G401 (cell line): Measurements from ENCODE around the gene PTPN14. TPM values are rescaled to one million over a fixed set of nuclear protein-coding genes. Genes with fewer than 3 reads are reported as not detected.
A peak's percentile ranks its signal among the peaks of the same experiment; 100 is the strongest.

Experiments
- DNase-seq: peaks from one replicate; pipeline ENCODE4 v3.0.0-alpha.2; 2015; ENCODE audit warnings: low spot score
- in situ Hi-C: cut with HindIII; loops from 2 replicates; pipeline ENCODE4 v1.10.0; 2016; ENCODE audit warnings: low sequenced_read_pairs, mixed read lengths
- total RNA-seq: library from RNA; depleted of rRNA; stranded (reverse); fragments of >200 nt; shearing (Covaris generic); gene quantifications from 2 replicates; pipeline ENCODE4 v1.2.3, GENCODE V29; 2014

The PTPN14 gene
- total RNA-seq, 1 experiment from 2014 or later, result 9.7 TPM

DNA sequence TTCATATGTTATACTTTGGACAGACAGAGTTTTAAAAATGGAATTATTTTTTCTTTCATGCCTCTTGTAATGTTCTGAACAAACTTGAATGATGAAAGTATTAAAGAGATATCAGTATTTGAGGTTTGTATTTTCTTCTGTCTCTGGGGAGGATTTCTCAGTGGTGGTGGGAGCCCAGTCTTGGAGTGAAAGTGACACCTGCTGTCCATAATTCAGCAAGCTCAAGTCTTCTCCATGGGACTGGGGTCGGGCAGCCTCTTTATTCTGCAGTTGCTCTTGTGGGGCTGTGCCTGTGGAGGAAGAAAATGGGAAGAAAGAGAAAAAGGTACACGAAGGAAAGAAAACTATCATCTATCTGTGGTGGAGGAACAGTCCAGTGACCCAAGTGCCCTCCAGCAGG, 214.4 kb downstream of the PTPN14 start:
- no peak for DNase-seq
- in situ Hi-C loops, result loop anchor here (25.0 kb wide), 2 partner anchors 250 to 1200 kb away; no protein-coding TSS in a partner anchor

DNA sequence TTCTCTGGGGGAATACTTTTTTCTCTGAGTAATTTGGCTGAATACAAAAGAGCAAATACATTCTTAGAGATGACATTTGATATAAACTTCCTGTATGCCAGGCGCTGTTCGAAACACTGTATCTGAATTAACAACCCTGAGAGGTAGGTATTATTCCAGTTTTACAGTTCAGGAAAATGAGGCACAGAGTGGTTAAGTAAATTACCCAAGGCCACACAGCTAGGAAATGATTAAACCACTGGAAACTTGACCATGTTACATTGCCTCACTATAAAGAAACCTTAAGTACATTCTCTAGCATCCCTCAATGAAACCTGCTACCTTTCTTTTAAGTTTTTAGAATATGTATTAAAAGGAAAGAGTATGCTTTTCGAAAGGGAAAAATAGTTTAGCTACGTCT, 215.8 kb downstream of the PTPN14 start:
- DNase-seq, result no peak
- in situ Hi-C loops, result loop anchor here (25.0 kb wide), 2 partner anchors 252 to 1202 kb away; no protein-coding TSS in a partner anchor

DNA sequence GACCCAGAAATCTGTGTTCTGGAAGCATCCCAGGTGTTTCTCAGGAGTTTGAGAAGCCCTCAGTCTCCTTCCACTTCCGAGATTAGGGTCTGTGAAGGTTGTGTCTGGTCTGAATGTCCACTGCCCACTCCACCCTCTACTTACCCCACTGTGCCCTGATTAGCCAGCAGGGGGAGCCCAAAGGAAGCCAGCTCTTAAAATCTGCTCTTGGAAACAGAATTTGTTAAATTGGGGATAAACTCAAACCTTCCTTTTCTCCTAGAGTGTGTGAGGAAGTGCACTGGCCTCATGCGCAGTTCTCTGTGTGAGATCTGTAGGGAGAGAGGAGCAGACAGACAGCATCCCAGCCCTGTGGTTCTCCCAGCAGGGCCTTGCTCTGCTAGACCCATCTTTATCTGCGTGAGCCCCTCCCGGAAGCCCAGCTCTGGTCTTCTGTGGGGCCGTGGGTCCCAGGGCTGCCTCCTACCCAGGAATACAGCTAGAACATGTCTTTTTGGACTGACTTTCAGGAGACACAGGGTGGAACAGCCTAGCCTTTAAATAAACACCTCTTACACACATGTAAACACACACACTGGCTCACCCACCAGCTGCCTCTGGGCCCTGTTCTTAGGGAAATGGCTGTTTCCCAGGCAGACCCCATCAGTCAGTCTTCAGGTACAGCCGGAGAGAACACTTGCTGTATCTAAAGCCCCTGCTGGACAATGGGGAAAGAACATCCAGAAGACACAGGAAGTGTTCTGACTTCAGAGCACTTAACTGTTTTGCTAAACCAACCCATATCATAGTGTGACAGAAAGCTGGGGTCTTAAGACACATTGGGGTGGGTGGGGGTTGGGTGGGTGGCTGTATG, 218.2 kb downstream of the PTPN14 start:
- in situ Hi-C loops, result loop anchor here (25.0 kb wide), 2 partner anchors 254 to 1204 kb away; no protein-coding TSS in a partner anchor
- peak; percentile 24 for DNase-seq

GRCh38 chr1:214331827-214332423, 219.5 kb downstream of the PTPN14 start:
- in situ Hi-C loops, result loop anchor here (25.0 kb wide), 2 partner anchors 255 to 1205 kb away; no protein-coding TSS in a partner anchor
- peak; percentile 20 for DNase-seq

GRCh38 chr1:214331180-214331579, 220.2 kb downstream of the PTPN14 start:
- in situ Hi-C loops, result loop anchor here (25.0 kb wide), 2 partner anchors 256 to 1206 kb away; no protein-coding TSS in a partner anchor
- DNase-seq, result no peak

- no peak for DNase-seq
- in situ Hi-C loops, result loop anchor here (25.0 kb wide), 2 partner anchors 257 to 1207 kb away; no protein-coding TSS in a partner anchor
Observed at GRCh38 chr1:214330715-214331114, 220.7 kb downstream of the PTPN14 start.

DNA sequence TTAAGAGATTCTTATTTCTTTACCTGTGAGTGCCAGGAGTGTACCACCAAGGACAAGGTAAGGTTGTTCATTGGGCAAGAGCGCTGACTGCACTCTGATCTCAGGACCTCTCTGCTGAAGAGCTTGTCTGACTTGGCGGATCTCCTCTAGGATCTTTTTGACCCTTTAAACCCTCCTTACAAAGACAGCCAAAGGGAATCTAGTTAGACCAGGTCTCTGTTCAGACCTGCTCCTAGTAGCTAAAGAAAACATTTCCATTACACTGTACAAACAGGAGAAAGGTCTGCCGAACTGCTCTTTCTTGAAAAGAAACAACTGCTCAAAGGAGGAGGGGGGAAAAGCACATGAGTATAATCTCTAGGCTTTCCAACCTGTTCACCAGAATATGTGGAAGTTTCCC, 221.2 kb downstream of the PTPN14 start:
- in situ Hi-C loops, result loop anchor here (25.0 kb wide), 2 partner anchors 257 to 1207 kb away; no protein-coding TSS in a partner anchor
- no peak for DNase-seq

DNA sequence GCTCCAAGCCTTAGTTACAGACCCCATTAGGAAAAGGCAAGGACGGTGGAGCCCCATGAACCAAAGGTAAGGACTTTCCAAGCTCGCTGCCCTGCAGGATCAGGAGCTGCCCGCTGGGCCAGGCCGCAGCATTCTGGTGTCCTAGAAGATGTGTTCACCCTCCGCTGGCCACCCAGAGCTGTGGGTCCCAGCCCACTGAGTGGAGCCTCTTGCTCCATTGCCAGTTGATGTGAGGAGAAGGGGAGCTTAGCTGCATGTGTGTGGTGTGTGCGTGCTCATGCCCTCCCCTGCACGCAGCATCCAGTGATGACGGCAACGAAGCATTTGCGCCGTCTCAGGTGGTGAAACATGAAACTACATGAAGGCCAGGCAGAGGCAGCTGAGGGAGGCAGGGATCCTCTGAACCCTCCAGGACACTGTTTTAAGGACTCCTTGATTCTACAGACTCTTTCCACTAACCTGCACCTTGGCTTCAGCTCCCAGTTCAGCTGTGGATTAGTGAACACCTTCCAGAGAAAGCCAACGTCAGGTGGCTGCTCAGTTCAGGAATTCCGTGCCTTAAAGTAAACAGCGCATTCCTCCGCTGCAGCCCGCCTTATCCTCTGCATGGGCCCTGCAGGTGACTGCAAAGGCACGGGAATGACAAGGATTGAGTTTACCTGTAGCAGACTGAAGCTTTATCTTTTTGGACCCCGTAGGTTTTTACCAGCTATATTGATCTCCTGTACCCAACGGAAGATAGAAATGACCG, 221.8 kb downstream of the PTPN14 start:
- no peak for DNase-seq
- in situ Hi-C loops, result loop anchor here (25.0 kb wide), 2 partner anchors 258 to 1208 kb away; no protein-coding TSS in a partner anchor

DNA sequence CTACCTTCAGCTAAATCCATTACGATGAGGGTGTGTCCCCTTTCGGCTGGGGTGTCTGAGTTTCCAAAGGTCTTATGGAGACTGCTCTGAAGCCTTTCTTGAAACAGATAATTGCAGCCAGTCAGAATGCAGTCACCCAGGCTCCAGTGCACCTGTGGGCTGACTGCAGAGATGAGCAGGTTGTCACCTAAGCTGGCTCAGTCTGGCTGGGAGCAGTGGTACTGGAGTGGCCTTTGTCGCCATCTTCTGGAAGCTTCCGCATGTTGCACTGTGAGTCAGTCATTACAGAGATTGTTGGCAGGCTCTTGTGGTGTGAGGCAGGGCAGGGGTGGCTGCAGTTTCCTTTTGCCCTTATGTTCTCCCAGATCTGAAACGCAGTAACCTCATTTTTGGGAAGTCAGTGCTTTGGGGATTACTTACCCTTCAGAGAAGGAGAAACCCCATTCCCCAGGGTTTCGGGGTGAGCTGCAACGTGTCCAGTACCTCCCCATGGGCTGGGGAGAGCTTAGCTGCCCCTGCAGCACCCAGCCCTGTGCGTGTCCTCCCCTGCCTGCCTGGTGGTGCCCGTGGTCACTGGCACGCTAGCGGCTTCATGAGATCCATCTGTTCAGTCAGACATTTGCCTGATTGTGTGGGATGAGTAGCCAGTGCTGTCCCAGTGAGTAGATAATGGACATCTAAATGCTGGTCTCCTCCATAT, 222.5 kb downstream of the PTPN14 start:
- DNase-seq, result peak; percentile 90
- in situ Hi-C loops, result loop anchor here (25.0 kb wide), 2 partner anchors 258 to 1208 kb away; no protein-coding TSS in a partner anchor

GRCh38 chr1:214327514-214327913, 223.9 kb downstream of the PTPN14 start:
- in situ Hi-C loops, result loop anchor here (25.0 kb wide), 2 partner anchors 260 to 1210 kb away; no protein-coding TSS in a partner anchor
- no peak for DNase-seq

DNA sequence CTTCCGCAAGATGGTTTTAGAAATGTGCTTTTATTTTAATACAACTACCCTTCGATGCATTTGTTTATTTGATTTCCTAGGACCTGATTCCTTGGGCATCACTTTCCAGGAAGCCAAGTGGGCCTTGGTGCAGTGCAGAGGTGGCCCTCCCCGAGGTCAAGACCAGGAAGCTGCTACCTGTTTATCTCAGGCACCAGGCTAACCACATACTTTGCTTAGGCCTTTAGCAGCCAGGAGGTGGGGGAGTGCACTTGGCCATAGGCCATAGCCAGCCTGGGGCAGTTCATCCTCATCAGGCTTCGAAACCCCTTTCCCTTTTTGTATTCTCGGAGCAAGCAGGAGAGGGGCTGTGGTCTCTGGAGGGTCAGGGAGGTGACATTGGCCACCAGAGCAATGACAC, 225.0 kb downstream of the PTPN14 start:
- no peak for DNase-seq
- in situ Hi-C loops, result loop anchor here (25.0 kb wide), 2 partner anchors 261 to 1211 kb away; no protein-coding TSS in a partner anchor

DNA sequence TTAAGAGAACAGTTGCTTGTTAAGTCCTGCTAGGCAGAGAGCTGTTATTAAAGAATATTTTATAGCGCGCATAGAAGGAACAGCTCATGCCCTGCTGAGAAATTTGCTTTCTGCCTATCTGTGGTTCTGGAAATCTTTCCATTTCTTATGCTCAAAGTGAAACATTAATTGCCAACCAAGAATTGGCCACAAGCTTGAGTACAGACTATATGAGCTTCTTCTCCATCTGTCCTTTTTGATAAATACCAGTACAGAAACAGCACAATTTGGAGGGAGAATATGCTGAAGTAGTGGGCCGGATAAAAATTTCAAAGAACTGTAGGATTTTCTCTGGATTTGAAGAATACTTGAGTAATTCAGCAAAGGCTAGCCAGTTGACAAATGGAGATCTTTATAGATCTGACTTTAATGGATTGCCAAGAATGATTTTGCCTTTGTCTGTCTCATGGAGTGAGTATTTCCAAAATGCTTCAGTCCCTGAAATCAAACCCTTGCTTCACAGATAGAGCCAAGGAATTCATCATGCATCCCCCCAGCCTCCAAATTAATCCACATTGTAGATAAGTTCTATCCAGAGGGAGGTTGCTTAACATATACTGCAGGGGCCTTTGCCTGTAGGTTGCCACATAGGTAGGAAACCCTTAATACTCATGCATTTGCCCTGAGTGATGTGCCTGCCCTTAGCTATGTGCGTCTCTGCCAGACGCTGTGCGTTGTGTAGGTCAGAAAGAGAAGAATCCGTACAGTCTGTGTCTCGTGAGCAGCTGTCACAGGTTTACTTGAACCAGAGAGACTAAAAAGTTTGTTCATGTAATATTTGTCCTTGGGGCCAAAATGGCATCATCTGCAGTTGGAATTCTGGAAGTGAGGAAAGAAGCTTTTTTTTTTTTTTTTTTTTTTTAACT, 226.3 kb downstream of the PTPN14 start:
- in situ Hi-C loops, result loop anchor here (25.0 kb wide), 2 partner anchors 262 to 1212 kb away; no protein-coding TSS in a partner anchor
- DNase-seq, result no peak

DNA sequence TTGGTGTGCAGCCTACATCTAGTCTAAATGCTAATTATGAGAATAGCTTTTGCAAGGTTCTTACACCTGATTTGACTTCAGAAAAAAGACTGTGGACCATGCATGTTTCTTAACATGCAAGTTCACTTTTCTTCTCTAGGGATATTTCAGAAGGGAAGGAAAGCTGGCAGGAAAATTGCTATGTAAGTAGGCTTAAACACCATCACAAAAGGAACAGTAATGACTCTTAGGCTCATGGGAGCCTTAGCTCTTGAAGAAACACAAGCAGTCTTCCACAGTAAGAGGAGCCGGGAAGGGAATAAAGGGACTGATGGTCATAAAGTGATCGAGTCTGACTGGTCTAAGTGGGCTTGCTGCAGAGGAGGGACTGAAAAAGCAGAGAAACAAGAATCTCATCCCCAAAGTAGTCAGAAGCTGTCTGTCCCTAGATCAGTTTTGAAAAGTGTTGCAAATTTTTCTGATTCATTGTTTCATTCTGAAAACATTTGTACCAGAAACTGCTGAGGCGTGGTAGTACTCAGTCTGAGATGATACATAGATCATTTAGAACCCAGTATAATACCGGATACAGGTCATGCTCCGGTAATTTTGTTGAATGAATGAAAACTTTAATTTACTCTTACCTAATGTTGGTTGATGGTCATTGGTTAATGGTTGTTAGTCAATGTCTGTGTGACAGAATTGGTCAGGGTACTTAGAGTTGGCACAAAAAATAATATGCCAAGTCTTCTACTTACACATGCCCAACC, 229.5 kb downstream of the PTPN14 start:
- DNase-seq, result no peak
- in situ Hi-C loops, result no loop called here

DNA sequence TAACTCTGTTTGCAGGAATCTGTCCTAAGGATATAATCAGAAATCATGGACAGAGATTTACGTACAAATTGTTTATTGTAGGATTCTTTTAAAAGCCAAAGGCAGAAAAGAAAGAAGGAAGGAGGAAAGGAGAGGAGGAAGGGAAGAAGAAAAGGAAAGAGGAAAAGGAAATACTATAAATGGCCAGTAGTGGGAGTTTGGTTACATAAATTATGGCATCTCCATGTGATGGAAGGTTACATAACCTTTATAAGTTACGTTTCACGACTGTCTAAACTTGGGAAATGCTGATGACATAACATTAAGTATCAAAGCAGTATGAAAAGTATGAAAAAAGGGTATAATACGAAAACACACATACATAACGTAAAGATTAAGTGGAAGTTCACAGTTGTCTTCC, 231.5 kb downstream of the PTPN14 start:
- in situ Hi-C loops, result no loop called here

DNA sequence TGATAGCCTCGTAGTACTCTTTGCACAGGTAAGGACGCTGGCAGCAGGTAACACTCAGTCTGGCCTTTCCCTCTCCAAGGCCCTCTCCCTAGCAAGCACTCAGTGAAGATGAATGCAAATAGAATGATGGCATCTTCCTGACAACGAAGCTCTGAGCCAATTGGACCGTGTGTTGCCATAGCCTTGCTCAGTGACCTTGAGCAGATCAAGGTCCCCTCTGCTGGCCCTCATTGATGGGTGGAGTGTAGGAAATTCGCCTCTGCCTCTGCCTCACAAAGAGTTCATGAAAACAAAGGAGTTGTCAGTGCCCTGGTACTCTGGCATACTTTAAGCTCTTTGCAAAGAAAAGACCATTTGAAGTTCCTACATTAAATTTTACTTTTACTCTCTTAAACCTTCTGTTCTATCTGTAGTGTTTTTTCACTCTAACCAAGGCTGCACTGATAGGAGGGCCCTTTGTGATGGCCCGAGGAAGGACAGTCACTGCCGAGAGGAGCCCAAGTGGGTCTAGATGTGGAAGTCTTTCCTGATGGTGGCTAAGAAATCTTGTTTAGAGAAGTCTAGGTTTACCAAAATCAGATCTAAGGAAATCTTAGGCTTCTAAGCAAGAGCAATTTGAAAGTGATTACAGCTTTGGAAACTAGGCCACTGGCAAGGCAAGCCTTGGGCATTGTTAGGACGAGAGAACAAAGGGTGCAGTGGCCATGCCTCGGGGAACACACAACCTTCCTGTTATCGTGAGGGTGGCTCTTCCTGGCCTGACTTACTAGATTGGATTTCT, 232.3 kb downstream of the PTPN14 start:
- in situ Hi-C loops, result no loop called here
- no peak for DNase-seq

More for the DNA sequence above, 231.5 kb downstream of the PTPN14 start:
- DNase-seq, result no peak

DNA sequence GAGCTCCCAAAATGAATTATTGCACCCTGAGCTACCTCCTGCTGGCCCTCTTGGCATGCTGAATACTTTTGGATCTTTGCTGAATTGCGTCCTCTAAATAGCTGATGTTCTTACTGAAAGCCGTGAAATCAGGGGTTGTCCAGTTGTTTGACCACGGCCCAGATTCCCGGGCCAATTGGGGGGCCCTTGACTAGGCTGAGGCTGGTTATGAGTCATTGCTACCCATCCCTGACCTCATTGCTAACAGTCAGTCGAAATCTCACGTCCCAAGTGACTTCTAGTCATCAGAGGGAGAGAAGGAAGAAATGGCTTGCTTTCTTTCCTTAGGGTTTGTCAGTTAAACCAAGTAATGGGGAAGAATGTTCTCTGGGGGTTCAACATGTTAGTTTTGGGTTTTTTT, 233.0 kb downstream of the PTPN14 start:
- DNase-seq, result no peak
- in situ Hi-C loops, result no loop called here
